Body of pancreas (tissue), 4 donors: ENCODE measurements around the gene IFI27L2.

Experiments used
- POLR2A ChIP-seq, 3 donors: fragments of 450-650 bp; IDR thresholded peaks; one replicate each; pipeline ENCODE4 v1.6.1; 2016; ENCODE audit warnings: antibody characterized with exemption in 3 of 3, mild to moderate bottlenecking in 2 of 3
- TF ChIP-seq, protein P1 (sequence below), 7 experiments: fragments of 450-650 bp in 4 of 7; fragments of 200-600 bp in 3 of 7; sonication (generic) in 3 of 7; IDR thresholded peaks; one replicate each; pipeline ENCODE4 v1.5.1; 2016 to 2019; ENCODE audit warnings: antibody characterized with exemption in 7 of 7

DNA sequence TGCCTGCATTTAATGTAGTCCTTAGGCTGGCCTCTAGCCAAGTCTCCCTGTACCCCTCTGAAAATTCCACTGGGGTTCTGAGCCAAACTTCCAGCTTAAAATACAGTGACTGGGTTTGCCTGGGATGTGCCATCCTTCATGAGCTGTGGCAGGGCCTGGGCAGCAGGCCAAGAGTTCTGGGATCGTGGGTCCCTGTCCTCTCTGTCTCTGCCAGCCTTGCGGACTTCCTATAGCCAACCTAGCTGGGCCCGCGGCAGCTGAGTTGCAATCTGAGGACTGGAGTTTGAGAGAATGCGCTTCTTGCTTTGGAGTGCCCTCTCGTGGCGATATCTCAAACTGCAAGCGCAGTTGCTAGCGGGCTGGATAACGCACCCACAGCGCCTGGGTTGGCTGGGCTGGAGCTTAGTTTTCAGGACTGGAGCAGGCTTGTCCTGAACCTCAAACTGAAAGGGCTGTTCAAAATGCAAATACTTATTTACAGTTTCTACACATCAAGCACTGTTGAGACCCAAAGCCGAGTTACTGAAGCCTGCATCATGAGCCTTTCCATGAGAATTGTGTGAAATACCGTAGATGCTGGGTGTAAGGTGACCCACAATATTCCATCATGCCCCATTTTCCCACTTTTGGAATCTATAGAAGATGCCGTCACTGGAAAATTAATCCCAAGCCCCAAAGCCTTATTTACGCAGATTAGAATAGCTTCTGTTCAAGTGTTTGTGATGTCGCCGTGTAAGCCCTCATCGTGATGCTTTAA is 7.3 kb upstream of the IFI27L2 start:
- no peak for TF ChIP-seq POLR2A (IDR thresholded peaks at IDR 0.05)
- TF ChIP-seq, protein P1, sequence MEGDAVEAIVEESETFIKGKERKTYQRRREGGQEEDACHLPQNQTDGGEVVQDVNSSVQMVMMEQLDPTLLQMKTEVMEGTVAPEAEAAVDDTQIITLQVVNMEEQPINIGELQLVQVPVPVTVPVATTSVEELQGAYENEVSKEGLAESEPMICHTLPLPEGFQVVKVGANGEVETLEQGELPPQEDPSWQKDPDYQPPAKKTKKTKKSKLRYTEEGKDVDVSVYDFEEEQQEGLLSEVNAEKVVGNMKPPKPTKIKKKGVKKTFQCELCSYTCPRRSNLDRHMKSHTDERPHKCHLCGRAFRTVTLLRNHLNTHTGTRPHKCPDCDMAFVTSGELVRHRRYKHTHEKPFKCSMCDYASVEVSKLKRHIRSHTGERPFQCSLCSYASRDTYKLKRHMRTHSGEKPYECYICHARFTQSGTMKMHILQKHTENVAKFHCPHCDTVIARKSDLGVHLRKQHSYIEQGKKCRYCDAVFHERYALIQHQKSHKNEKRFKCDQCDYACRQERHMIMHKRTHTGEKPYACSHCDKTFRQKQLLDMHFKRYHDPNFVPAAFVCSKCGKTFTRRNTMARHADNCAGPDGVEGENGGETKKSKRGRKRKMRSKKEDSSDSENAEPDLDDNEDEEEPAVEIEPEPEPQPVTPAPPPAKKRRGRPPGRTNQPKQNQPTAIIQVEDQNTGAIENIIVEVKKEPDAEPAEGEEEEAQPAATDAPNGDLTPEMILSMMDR (IDR thresholded peaks at IDR 0.05), result peak; percentile 92 to 98 (median 95)
